ENCODE data around the gene B3GALT5.

Gene B3GALT5

DNA sequence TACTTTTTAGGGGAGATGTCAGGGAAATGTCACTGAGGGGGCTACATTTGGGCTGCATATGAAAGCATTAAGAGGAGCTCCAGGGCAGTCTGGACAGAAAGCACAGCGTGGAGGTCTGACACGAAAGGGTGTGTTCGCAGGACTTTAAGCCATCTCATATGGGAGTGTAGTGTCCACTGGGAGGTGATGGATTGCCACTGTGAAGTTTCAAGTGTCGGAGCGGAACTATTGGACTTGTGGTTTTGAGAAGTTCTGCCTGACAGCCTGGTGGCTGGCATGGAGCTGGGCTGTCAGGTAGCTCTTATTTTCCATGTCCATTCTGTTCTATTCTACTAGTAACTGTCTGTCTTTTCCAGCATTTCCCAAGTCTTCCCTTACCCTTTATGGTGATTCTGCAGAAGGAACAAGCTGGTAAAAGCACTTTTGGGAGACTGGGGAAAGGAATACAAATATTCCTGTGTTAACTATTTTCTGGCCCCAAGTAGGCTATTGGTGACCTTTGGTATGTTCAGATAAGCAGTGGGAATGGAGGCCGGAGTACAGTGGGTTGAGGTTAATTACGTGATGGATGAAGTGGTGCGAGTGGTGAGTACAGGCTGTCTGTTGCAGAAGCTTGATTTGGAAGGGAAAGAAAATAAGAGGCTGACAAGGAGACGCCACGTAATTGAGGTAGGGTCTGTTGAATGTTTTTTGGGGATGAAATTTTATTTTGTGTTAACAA lies 19.3 kb downstream of the B3GALT5 start:
- Histone ChIP-seq H3K36me3 (ENCODE audit: control insufficient read depth, insufficient read depth, low read length) (0 out of 2 replicates have a peak, but pooled peaks cover 4% of the 10 kb centered on the region), H3K4me3 (ENCODE audit: low read depth, low read length) (no peak overlapping the region), H3K9ac (ENCODE audit: low read length) (no peak overlapping the region), H3K27ac (ENCODE audit: low read depth, low read length) (no peak overlapping the region), H3K9me3 (ENCODE audit: control insufficient read depth, insufficient read depth, low read depth, low read length) (no peaks in the 10 kb centered on the region), H3K4me1 (ENCODE audit: control insufficient read depth, insufficient read depth, low read length) (peaks cover 41% of the 10 kb centered on the region), H3K27me3 (ENCODE audit: control insufficient read depth, insufficient read depth, low read length) (no peaks in the 10 kb centered on the region)

DNA sequence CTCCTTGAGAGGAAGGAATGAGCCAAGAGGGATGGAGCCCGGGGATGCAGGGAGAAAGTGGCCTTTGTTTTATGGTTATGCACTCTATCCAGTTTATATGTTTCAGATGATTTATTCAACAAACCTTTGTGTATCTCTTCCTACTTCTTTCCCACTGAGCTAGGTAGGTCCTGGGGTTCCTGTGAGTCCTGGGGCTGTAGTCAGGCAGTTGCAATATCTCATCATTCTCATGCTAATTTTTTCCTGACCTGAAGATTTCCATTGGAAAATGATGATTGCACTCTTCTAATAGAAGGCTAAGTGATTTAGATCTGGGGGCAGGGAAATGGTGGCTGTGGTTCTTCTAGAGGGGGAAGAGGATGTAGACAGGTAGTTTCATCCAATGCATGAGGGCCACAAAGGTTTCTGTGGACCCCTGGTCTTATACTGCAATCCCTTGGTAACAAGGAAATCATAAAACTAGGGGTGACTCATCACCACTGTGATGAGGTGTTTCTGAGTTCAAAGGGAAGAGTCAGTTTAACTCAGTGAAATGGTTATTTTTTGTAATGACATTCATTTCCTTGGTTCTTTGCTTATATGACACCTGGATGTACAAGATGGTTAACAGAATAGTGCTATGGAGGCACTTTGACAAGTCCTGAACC lies 20.2 kb downstream of the B3GALT5 start:
- Histone ChIP-seq H3K27ac (ENCODE audit: low read depth, low read length) (no peak overlapping the region), H3K9me3 (ENCODE audit: control insufficient read depth, insufficient read depth, low read depth, low read length) (no peaks in the 10 kb centered on the region), H3K27me3 (ENCODE audit: control insufficient read depth, insufficient read depth, low read length) (no peaks in the 10 kb centered on the region), H3K36me3 (ENCODE audit: control insufficient read depth, insufficient read depth, low read length) (no peaks in the 10 kb centered on the region), H3K4me3 (ENCODE audit: low read depth, low read length) (no peak overlapping the region), H3K4me1 (ENCODE audit: control insufficient read depth, insufficient read depth, low read length) (peaks cover 48% of the 10 kb centered on the region), H3K9ac (ENCODE audit: low read length) (no peak overlapping the region)

DNA sequence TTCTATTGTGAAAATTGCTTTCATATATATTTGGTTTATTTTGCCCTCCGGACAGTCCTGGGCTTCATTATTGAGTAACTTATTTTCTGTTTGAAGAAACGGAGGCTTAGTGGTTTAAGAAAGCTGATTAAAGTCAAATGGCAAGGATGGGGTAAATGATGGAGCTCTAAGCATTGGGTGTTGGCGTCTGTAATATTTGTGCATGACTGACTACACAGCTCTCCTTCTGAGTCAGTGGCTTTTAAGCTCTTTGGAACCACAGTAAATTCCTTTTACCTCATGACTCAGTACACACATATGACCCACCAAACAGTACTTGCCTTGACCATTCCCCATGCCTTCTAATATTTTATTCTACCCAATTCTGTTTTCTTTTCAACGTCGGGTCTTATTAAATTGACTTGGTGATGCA lies 21.0 kb downstream of the B3GALT5 start:
- peaks cover 4% of the 10 kb centered on the region; the same call in 1 of the 2 replicates for H3K36me3 ChIP-seq (ENCODE audit: control insufficient read depth, insufficient read depth, low read length)
- H3K4me3 ChIP-seq (ENCODE audit: low read depth, low read length) = no peak overlapping the region
- H3K27me3 ChIP-seq (ENCODE audit: control insufficient read depth, insufficient read depth, low read length) = no peaks in the 10 kb centered on the region
- no peak overlapping the region for H3K27ac ChIP-seq (ENCODE audit: low read depth, low read length)
- peaks cover 57% of the 10 kb centered on the region for H3K4me1 ChIP-seq (ENCODE audit: control insufficient read depth, insufficient read depth, low read length)
- no peak overlapping the region for H3K9ac ChIP-seq (ENCODE audit: low read length)
- no peaks in the 10 kb centered on the region for H3K9me3 ChIP-seq (ENCODE audit: control insufficient read depth, insufficient read depth, low read depth, low read length)

DNA sequence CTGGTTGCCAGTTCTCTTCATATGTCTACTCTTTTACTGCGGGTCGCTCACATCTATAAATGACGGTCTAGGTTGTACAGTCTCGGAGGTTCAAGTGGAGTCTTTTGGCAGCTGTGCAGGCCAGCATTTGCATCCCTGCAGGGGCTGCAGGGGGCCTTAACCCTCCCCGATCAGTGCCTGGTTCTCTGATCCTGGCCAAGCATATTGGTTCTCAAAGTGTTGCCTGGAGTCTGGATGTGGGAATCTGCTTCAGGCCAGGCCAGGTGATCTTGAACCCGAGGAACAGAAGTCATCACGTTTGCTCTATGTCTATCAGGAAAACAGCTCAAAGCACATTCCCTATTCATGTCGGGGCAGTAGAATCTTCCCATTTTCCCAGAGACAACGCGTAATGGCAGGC lies 21.8 kb downstream of the B3GALT5 start:
- peaks cover 6% of the 10 kb centered on the region; the same call in 1 of the 2 replicates for H3K36me3 ChIP-seq (ENCODE audit: control insufficient read depth, insufficient read depth, low read length)
- H3K4me3 ChIP-seq (ENCODE audit: low read depth, low read length) = no peak overlapping the region
- H3K9ac ChIP-seq (ENCODE audit: low read length) = no peak overlapping the region
- H3K9me3 ChIP-seq (ENCODE audit: control insufficient read depth, insufficient read depth, low read depth, low read length) = no peaks in the 10 kb centered on the region
- H3K27ac ChIP-seq (ENCODE audit: low read depth, low read length) = no peak overlapping the region
- peaks cover 60% of the 10 kb centered on the region for H3K4me1 ChIP-seq (ENCODE audit: control insufficient read depth, insufficient read depth, low read length)
- no peaks in the 10 kb centered on the region for H3K27me3 ChIP-seq (ENCODE audit: control insufficient read depth, insufficient read depth, low read length)

DNA sequence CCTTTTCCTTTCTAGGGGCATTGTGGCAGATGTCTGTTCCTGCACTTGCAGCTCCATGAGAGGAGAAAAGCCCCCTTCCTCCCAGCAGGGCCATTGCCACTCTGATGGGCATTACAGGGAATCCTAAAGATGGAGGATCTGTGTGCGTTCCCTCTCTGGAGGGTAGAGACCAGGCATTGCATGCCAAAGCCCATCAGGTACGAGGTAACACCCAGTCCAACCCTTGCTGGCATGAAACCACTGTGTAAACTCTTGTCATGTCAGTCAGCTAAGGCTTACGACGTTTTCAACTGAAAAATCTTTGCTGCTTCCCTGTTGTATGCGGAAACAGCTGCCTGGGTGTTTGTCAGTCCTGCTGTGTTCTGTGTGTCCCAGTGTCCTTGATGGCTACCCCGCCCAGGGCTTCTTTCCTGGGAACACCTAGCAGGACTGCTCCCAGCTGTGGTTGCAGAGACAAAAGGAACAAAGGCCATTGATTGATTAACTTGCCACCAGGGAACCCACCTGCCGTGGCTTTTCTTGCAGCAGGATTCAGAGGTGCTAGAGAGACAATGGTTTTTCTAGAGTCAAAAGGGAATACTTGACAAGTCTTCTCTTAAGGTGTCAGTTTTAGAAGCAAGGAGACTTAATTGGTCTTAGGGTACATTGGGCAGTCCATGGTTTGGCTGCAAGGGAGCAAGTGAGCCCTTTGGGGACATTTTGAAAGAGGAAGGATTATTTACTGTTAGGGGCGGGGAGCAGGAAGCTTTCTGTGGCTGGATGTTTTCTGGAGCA lies 24.6 kb downstream of the B3GALT5 start:
- no peaks in the 10 kb centered on the region for H3K9me3 ChIP-seq (ENCODE audit: control insufficient read depth, insufficient read depth, low read depth, low read length)
- H3K27ac ChIP-seq (ENCODE audit: low read depth, low read length) = peak overlapping the region; percentile 37; the same call in 1 of the 2 replicates
- peak overlapping the region; percentile 7 for H3K9ac ChIP-seq (ENCODE audit: low read length)
- H3K36me3 ChIP-seq (ENCODE audit: control insufficient read depth, insufficient read depth, low read length) = peaks cover 6% of the 10 kb centered on the region; the same call in 1 of the 2 replicates
- H3K4me3 ChIP-seq (ENCODE audit: low read depth, low read length) = 0 out of 2 replicates have a peak overlapping the region, but pooled peaks have one; percentile 16
- peaks cover 71% of the 10 kb centered on the region for H3K4me1 ChIP-seq (ENCODE audit: control insufficient read depth, insufficient read depth, low read length)
- H3K27me3 ChIP-seq (ENCODE audit: control insufficient read depth, insufficient read depth, low read length) = no peaks in the 10 kb centered on the region

DNA sequence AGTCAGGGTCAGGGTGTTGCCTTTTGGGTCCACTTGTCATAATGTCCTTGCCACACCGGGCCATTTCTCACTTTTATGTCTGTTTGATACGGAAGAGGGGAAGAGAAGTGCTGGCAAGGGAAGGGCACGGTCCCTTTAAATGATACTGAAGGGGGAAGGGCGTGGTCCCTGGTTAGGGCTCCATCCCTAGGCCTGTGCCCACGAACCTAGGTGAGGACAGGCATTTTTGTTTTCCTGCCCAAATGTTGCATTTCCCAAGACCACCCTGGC lies 25.2 kb downstream of the B3GALT5 start:
- no peak overlapping the region for H3K9ac ChIP-seq (ENCODE audit: low read length)
- H3K27me3 ChIP-seq (ENCODE audit: control insufficient read depth, insufficient read depth, low read length) = no peaks in the 10 kb centered on the region
- H3K4me3 ChIP-seq (ENCODE audit: low read depth, low read length) = 0 out of 2 replicates have a peak overlapping the region, but pooled peaks have one; percentile 16
- H3K9me3 ChIP-seq (ENCODE audit: control insufficient read depth, insufficient read depth, low read depth, low read length) = no peaks in the 10 kb centered on the region
- peaks cover 69% of the 10 kb centered on the region for H3K4me1 ChIP-seq (ENCODE audit: control insufficient read depth, insufficient read depth, low read length)
- peaks cover 6% of the 10 kb centered on the region; the same call in 1 of the 2 replicates for H3K36me3 ChIP-seq (ENCODE audit: control insufficient read depth, insufficient read depth, low read length)
- H3K27ac ChIP-seq (ENCODE audit: low read depth, low read length) = 0 out of 2 replicates have a peak overlapping the region, but pooled peaks have one; percentile 37

DNA sequence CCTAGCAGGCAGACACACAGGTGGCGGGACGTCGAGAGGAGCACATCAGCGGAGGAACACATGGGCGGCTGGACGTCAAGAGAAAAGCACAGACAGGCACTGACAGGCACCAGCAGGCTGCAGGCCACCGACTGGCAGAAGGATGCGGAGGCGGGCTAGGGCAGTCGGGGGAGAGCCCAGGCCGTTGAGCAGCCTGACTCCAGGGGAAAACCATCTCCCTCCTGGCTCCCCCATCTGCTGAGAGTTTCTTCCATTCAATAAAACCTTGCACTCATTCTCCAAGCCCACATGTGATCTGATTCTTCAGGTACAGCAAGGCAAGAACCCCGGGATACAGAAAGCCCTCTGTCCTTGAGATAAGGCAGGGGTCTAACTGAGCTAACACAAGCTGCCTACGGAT lies 25.5 kb downstream of the B3GALT5 start:
- Histone ChIP-seq H3K4me1 (ENCODE audit: control insufficient read depth, insufficient read depth, low read length) (peaks cover 69% of the 10 kb centered on the region), H3K4me3 (ENCODE audit: low read depth, low read length) (no peak overlapping the region), H3K9ac (ENCODE audit: low read length) (peak overlapping the region; percentile 21), H3K9me3 (ENCODE audit: control insufficient read depth, insufficient read depth, low read depth, low read length) (no peaks in the 10 kb centered on the region), H3K36me3 (ENCODE audit: control insufficient read depth, insufficient read depth, low read length) (peaks cover 6% of the 10 kb centered on the region; the same call in 1 of the 2 replicates), H3K27ac (ENCODE audit: low read depth, low read length) (no peak overlapping the region), H3K27me3 (ENCODE audit: control insufficient read depth, insufficient read depth, low read length) (no peaks in the 10 kb centered on the region)

DNA sequence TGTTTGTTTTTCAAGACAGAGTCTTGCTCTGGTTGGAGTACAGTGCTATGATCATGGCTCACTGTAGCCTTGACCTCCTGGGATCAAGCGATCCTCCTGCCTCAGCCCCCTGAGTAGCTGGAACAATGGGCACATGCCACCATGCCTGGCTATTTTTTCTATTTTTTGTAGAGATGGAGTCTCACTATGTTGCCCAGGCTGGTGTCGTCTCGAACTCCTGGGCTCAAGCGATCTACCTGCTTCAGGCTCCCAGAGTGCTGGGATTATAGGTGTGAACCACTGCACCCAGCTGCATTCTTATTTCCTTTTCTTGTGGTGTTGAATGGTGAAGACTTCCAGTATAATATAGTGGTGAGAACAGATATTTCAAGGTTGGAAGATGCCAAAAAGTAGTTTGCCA lies 28.0 kb downstream of the B3GALT5 start:
- H3K27me3 ChIP-seq (ENCODE audit: control insufficient read depth, insufficient read depth, low read length) = no peaks in the 10 kb centered on the region
- no peak overlapping the region for H3K27ac ChIP-seq (ENCODE audit: low read depth, low read length)
- H3K9me3 ChIP-seq (ENCODE audit: control insufficient read depth, insufficient read depth, low read depth, low read length) = no peaks in the 10 kb centered on the region
- H3K36me3 ChIP-seq (ENCODE audit: control insufficient read depth, insufficient read depth, low read length) = peaks cover 6% of the 10 kb centered on the region; the same call in 1 of the 2 replicates
- no peak overlapping the region for H3K9ac ChIP-seq (ENCODE audit: low read length)
- H3K4me1 ChIP-seq (ENCODE audit: control insufficient read depth, insufficient read depth, low read length) = peaks cover 86% of the 10 kb centered on the region
- H3K4me3 ChIP-seq (ENCODE audit: low read depth, low read length) = no peak overlapping the region

DNA sequence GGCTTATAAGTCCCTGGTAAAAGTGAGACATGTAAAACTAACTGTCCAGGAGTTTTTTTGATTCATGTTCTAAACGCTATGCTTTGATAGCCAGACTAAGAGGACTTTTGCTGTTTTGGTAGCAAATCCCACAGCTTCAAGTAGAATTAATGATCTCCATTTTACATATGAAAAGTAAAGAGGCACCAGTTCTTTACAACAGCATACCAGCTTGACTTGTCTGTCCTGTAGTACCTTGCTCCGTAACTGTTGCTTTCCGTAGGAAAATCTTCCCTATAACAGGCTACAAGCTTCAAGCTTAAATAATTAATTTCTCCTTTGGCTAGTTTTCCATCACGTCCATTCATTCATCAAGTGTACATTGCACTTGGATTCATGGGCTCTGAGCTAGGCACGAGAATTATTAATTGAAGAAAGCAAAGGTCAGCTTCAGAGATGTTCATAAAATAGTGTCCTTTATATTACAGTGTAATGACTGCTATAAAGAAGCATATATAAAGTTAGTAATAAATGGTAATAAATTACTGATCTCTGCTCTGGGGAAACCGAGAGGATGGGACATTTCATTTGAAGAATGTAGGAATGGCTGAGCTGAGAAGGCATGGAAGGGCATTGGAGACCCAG lies 29.2 kb downstream of the B3GALT5 start:
- H3K9me3 ChIP-seq (ENCODE audit: control insufficient read depth, insufficient read depth, low read depth, low read length) = no peaks in the 10 kb centered on the region
- no peak overlapping the region for H3K27ac ChIP-seq (ENCODE audit: low read depth, low read length)
- peaks cover 17% of the 10 kb centered on the region for H3K36me3 ChIP-seq (ENCODE audit: control insufficient read depth, insufficient read depth, low read length)
- peak overlapping the region; percentile 44 for H3K4me3 ChIP-seq (ENCODE audit: low read depth, low read length)
- no peak overlapping the region for H3K9ac ChIP-seq (ENCODE audit: low read length)
- H3K4me1 ChIP-seq (ENCODE audit: control insufficient read depth, insufficient read depth, low read length) = peaks cover 74% of the 10 kb centered on the region
- no peaks in the 10 kb centered on the region for H3K27me3 ChIP-seq (ENCODE audit: control insufficient read depth, insufficient read depth, low read length)

DNA sequence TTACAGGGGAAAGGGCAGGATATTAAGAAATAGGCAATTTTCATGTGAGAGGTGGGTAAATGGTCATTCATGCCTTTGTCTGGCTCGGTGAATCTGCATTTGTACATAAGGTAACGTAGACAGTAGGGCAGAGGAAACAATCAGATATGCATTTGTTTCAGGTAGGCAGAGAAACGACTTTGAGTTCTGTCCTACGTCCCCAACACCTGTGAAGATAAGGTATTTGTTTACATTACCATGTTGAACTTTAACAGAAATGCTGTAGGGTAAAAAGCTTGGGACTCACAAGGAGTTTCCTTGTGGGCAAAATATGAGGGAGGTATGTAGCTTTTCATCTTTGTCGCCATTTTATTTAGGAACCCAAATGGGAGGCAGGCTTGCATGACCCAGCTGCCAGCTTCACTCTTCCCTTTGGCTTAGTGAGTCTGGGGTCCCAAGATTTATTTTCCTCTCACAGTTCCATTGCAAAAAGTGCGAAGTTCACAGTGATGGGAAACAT lies 31.4 kb downstream of the B3GALT5 start:
- Histone ChIP-seq H3K9ac (ENCODE audit: low read length) (no peak overlapping the region), H3K27ac (ENCODE audit: low read depth, low read length) (no peak overlapping the region), H3K4me1 (ENCODE audit: control insufficient read depth, insufficient read depth, low read length) (peaks cover 53% of the 10 kb centered on the region), H3K27me3 (ENCODE audit: control insufficient read depth, insufficient read depth, low read length) (no peaks in the 10 kb centered on the region), H3K36me3 (ENCODE audit: control insufficient read depth, insufficient read depth, low read length) (peaks cover 23% of the 10 kb centered on the region), H3K4me3 (ENCODE audit: low read depth, low read length) (no peak overlapping the region), H3K9me3 (ENCODE audit: control insufficient read depth, insufficient read depth, low read depth, low read length) (no peaks in the 10 kb centered on the region)
